Measurements from ENCODE around the gene ZMYND11.
A peak's percentile ranks its signal among the peaks of the same experiment; 100 is the strongest.

The ZMYND11 gene

DNA sequence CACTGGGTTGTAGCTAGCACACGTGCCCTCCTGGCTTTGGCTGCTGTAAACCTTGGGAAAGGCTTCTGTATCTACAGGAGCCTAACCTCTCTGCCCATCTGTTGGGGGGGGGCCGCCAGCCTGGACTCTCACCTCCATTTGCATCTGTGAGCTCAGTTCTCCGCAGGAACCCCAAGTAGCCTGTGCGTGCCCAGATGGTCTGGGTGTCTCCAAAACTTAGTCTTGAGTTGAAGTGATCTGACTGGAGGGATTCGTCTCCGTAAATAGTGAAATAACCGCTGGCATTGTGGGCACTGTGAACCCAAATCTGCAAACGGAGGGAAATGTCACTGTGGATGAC lies 147.9 kb downstream of the ZMYND11 start:
- TF ChIP-seq CTCF (IDR thresholded peaks at IDR 0.05; ENCODE audit: low read depth, low read length) = no peak

DNA sequence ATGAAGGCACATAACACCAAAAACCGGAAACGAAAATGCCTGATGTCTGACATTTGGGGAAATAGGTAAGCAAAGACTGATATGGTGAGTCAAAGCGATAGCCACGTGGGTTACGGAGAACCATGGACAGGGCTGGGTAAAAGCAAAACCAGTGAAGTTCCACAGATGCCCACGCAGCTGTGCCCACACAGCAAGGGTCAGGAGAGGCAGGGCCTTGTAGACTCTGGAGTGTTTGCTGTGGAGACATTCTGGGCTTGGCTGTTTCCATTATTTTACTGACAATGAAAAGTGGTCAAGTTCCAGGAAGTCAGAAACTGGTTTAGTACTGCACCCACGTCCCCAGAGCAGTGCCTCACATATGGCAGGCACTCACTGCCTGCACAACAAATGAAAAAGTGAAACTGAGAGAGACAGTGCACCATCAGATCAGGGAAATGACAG lies 148.7 kb downstream of the ZMYND11 start:
- no peak for TF ChIP-seq CTCF (IDR thresholded peaks at IDR 0.05; ENCODE audit: low read depth, low read length)
- no peak overlapping the region for H3K4me3 ChIP-seq (ENCODE audit: low read depth, low read length)

More for the DNA sequence above, 147.9 kb downstream of the ZMYND11 start:
- no peak overlapping the region for H3K4me3 ChIP-seq (ENCODE audit: low read depth, low read length)

- no peak for TF ChIP-seq CTCF (IDR thresholded peaks at IDR 0.05; ENCODE audit: low read depth, low read length)
Measured at GRCh38 chr10:285216-285615, 150.0 kb downstream of the ZMYND11 start.

DNA sequence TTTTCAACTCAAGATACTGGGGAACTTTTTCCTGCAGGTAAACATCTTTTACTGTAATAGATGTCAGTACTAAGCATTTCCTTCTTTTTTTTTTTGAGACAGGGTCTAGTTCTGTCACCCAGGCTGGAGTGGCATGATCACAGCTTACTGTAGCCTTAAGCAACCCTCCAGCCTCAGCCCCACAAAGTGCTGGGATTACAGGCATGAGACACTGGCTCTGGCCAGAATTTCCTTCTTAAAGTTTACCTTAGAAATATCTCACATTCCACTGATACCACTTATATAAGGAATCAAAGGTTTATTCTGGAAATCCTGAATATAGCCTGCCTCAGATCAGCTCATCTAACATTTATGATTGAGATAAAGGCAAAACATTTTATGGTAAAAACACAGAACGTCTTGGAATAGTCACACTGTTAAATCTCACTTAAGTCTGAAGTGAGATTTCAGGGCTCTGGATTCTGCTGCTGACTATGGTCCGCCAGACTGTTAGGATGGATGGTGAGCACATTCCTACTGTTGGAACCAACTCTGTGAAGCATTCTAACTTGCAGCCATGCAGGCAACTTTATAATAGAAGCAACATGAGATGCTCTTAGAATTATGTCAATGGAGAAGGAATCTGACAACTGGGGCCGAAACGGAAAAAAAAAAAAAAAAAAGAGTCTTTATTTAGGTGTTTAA lies 151.9 kb downstream of the ZMYND11 start:
- TF ChIP-seq CTCF (IDR thresholded peaks at IDR 0.05; ENCODE audit: low read depth, low read length) = no peak
- no peak overlapping the region for H3K4me3 ChIP-seq (ENCODE audit: low read depth, low read length)

More at GRCh38 chr10:285216-285615, 150.0 kb downstream of the ZMYND11 start:
- H3K4me3 ChIP-seq (ENCODE audit: low read depth, low read length) = no peak overlapping the region

DNA sequence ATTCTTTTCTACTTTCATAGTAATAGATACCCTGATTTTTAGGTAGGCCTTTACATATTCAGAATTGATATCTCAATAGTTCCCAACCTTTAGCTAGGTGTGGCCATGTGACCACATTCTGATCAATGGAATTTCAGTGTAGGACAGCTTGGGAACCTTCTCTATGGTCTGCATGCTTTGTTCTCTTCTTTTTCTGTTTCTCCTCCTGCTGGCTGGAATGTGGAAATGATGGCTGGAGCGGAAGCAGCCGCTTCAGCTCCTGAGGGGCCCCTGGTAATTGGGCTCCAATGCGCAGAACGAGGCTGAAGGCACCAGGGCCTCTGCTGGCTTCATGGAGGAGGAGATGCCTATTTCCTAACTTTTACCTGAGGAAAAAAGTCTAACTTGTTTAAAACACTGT lies 152.6 kb downstream of the ZMYND11 start:
- no peak overlapping the region for H3K4me3 ChIP-seq (ENCODE audit: low read depth, low read length)
- peak; percentile 35; the same call in 1 of the 2 replicates for TF ChIP-seq CTCF (IDR thresholded peaks at IDR 0.05; ENCODE audit: low read depth, low read length)

- no peak for TF ChIP-seq CTCF (IDR thresholded peaks at IDR 0.05; ENCODE audit: low read depth, low read length)
- no peak overlapping the region for H3K4me3 ChIP-seq (ENCODE audit: low read depth, low read length)
Measured at GRCh38 chr10:288316-289200, 153.3 kb downstream of the ZMYND11 start.

GRCh38 chr10:289581-289980 lies 154.3 kb downstream of the ZMYND11 start:
- TF ChIP-seq CTCF (IDR thresholded peaks at IDR 0.05; ENCODE audit: low read depth, low read length) = no peak
- no peak overlapping the region for H3K4me3 ChIP-seq (ENCODE audit: low read depth, low read length)

Measured in WI38 (cell line).